ENCODE data around the gene RIPOR3. TPM values are rescaled to one million over a fixed set of nuclear protein-coding genes. Genes with fewer than 3 reads are reported as not detected.

RIPOR3 gene
- total and polyA plus RNA-seq, 11 donors: 2.4 to 20.7 (median 4.9) TPM

DNA sequence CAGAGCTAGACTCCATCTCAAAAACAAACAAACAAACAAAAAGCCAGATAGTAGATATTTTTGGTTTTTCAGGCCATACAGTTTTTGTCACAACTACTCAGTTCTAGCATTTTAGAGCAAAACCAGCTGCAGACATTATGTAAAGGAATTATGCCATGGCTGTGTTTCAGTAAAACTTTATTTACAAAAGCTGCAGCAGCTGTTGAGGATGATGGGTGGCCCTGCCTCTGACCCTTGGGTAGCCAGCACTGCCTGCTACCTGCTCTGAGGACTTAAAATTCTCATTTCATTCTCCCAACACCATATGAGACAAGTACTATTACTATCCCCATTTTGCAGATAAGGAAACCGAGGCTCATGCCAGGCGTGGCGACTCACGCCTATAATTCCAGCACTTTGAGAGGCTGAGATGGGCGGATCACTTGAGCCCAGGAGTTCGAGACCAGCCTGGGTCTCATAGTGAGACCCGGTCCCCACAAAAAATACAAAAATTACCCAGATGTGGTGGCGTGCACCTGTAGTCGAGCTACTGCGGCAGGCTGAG lies 56.3 kb downstream of the RIPOR3 start:
- H3K9me3 ChIP-seq: no peaks in the 10 kb centered on the region
- ATAC-seq (no peak), DNase-seq (no peak)
- peak overlapping the region in 8 of 12 donors; percentile 22 to 77 (median 40) for H3K27ac ChIP-seq
- H3K4me3 ChIP-seq: peak overlapping the region in 9 of 12 donors; percentile 10 to 44 (median 19)
- H3K36me3 ChIP-seq: no peaks in the 10 kb centered on the region
- TF ChIP-seq, protein P1, sequence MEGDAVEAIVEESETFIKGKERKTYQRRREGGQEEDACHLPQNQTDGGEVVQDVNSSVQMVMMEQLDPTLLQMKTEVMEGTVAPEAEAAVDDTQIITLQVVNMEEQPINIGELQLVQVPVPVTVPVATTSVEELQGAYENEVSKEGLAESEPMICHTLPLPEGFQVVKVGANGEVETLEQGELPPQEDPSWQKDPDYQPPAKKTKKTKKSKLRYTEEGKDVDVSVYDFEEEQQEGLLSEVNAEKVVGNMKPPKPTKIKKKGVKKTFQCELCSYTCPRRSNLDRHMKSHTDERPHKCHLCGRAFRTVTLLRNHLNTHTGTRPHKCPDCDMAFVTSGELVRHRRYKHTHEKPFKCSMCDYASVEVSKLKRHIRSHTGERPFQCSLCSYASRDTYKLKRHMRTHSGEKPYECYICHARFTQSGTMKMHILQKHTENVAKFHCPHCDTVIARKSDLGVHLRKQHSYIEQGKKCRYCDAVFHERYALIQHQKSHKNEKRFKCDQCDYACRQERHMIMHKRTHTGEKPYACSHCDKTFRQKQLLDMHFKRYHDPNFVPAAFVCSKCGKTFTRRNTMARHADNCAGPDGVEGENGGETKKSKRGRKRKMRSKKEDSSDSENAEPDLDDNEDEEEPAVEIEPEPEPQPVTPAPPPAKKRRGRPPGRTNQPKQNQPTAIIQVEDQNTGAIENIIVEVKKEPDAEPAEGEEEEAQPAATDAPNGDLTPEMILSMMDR (IDR thresholded peaks at IDR 0.05): no peak
- no peak for TF ChIP-seq POLR2A (IDR thresholded peaks at IDR 0.05)
- intact Hi-C loops (cut with DNase I): loop anchor here in 1 of 10 donors (10.0 kb wide), 1 partner anchor 110 kb away; no protein-coding TSS in a partner anchor
- peaks cover 0 to 30% (median 16%) of the 10 kb centered on the region in 12 donors for H3K4me1 ChIP-seq
- no peaks in the 10 kb centered on the region for H3K27me3 ChIP-seq
- WGBS, 4 donors: 88 to 97% (median 91%) methylated on average over 5 to 10 of the region's 10 CpGs

DNA sequence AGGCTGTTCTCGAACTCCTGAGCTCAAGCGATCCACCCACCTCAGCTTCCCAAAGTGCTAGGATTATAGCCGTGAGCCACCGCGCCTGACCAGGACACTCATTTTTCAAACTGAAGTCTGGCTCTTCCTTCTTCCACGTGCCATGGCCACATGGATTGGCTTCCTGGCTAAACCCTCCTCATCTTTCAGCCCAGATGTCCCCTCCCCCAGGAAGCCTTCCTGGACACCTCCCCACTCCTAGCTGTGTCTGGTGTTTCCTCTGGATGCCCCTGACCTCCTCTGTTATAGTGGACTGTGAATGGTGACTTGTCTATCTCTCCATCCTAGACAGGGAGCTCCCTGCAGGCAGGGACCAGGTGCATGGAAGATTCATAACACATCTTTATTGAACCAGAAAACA lies 57.2 kb downstream of the RIPOR3 start:
- H3K9me3 ChIP-seq: no peaks in the 10 kb centered on the region
- no peak overlapping the region for H3K27ac ChIP-seq
- ATAC-seq: no peak
- H3K4me1 ChIP-seq: peaks cover 0 to 34% (median 16%) of the 10 kb centered on the region in 12 donors
- intact Hi-C loops (cut with DNase I): loop anchor here in 1 of 10 donors (10.0 kb wide), 1 partner anchor 111 kb away; no protein-coding TSS in a partner anchor
- 77 to 85% (median 81%) methylated on average over 6 of the region's 6 CpGs for WGBS, 4 donors
- no peak for DNase-seq
- TF ChIP-seq, protein P1 (IDR thresholded peaks at IDR 0.05): no peak
- no peak for TF ChIP-seq POLR2A (IDR thresholded peaks at IDR 0.05)
- no peaks in the 10 kb centered on the region for H3K27me3 ChIP-seq
- no peak overlapping the region for H3K4me3 ChIP-seq
- no peaks in the 10 kb centered on the region for H3K36me3 ChIP-seq

DNA sequence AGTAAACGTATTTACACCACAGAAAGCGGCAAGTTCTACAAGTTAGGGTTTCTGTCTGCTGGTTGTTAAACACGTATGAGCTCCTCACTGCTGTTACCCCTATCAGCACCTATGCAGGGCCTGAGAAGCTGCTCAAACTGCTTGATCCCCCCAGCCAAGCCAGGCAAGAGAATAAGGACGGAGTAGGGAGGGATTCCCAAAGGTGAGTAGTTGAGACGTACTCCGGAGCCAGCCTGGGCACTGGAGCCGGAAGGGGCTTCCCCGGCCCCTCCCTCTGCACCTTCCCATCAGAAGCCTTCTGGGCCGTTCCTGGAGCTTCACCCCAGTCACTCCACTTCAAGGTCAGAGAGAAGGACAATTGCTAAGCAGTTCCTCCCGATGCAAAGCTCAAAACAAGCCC lies 58.0 kb downstream of the RIPOR3 start:
- WGBS, 4 donors: 67 to 79% (median 69%) methylated on average over 9 to 10 of the region's 10 CpGs
- no peaks in the 10 kb centered on the region for H3K9me3 ChIP-seq
- no peaks in the 10 kb centered on the region for H3K36me3 ChIP-seq
- H3K27ac ChIP-seq: peak overlapping the region in 1 of 12 donors; percentile 9
- no peak overlapping the region for H3K4me3 ChIP-seq
- intact Hi-C loops (cut with DNase I): loop anchor here in 1 of 10 donors (10.0 kb wide), 1 partner anchor 111 kb away; no protein-coding TSS in a partner anchor
- no peaks in the 10 kb centered on the region for H3K27me3 ChIP-seq
- TF ChIP-seq, protein P1 (IDR thresholded peaks at IDR 0.05): no peak
- TF ChIP-seq POLR2A (IDR thresholded peaks at IDR 0.05): no peak
- DNase-seq (no peak), ATAC-seq (no peak)
- peaks cover 0 to 32% (median 16%) of the 10 kb centered on the region in 12 donors for H3K4me1 ChIP-seq

DNA sequence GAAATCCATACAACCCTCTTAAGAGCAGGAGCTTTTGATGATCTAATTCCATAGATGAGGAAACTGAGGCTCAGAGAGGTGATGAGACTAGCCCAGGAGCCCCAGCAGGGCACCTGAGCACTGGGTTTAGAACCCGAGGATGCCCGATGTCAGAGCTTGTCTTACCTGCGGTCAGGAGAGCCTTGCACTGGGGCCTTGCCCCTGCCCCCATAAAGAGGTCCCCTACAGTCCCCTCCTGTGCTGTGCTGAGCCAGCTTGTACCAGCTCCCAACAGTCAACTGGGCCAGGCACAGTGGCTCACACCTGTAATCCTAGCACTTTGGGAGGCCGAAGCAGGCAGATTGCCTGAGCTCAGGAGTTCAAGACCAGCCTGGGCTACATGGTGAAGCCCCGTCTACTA lies 58.6 kb downstream of the RIPOR3 start:
- 89 to 95% (median 92%) methylated on average over 5 of the region's 5 CpGs for WGBS, 4 donors
- no peak for ATAC-seq
- peaks cover 0 to 32% (median 16%) of the 10 kb centered on the region in 12 donors for H3K4me1 ChIP-seq
- H3K36me3 ChIP-seq: no peaks in the 10 kb centered on the region
- H3K4me3 ChIP-seq: no peak overlapping the region
- H3K9me3 ChIP-seq: no peaks in the 10 kb centered on the region
- intact Hi-C loops (cut with DNase I): loop anchor here in 1 of 10 donors (10.0 kb wide), 1 partner anchor 112 kb away; no protein-coding TSS in a partner anchor
- no peak for DNase-seq
- H3K27me3 ChIP-seq: no peaks in the 10 kb centered on the region
- H3K27ac ChIP-seq: no peak overlapping the region
- no peak for TF ChIP-seq POLR2A (IDR thresholded peaks at IDR 0.05)
